GM21576 (cell line): ENCODE results near the gene BSPH1.
"Not testable (repeated sequence)": the region's sequence is repeated elsewhere in the genome, so short reads cannot be mapped to it uniquely, and the experiment has no call there.

Experiments
- ATAC-seq: cut with Tn5 transposase; IDR thresholded peaks from one replicate; pipeline ENCODE4 v1.9.1; 2021; ENCODE audit warnings: mild to moderate bottlenecking, moderate library complexity; ENCODE audit not compliant: unreplicated experiment

Gene BSPH1

GRCh38 chr19:47928581-47928980, 63.4 kb downstream of the BSPH1 start:
- not testable (repeated sequence) for ATAC-seq

- ATAC-seq = not testable (repeated sequence)
These were observed 71.9 kb downstream of the BSPH1 start for GRCh38 chr19:47920107-47920506.
